ENCODE measurements around the gene MMD. TPM values are rescaled to one million over a fixed set of nuclear protein-coding genes. Genes with fewer than 3 reads are reported as not detected.
A peak's percentile ranks its signal among the peaks of the same experiment; 100 is the strongest.

MMD gene
- total and polyA plus RNA-seq, 2 of the 13 experiments (the other 11 are each of a cell fraction or from before 2014, with no cell fraction given), result 121 to 225 TPM

DNA sequence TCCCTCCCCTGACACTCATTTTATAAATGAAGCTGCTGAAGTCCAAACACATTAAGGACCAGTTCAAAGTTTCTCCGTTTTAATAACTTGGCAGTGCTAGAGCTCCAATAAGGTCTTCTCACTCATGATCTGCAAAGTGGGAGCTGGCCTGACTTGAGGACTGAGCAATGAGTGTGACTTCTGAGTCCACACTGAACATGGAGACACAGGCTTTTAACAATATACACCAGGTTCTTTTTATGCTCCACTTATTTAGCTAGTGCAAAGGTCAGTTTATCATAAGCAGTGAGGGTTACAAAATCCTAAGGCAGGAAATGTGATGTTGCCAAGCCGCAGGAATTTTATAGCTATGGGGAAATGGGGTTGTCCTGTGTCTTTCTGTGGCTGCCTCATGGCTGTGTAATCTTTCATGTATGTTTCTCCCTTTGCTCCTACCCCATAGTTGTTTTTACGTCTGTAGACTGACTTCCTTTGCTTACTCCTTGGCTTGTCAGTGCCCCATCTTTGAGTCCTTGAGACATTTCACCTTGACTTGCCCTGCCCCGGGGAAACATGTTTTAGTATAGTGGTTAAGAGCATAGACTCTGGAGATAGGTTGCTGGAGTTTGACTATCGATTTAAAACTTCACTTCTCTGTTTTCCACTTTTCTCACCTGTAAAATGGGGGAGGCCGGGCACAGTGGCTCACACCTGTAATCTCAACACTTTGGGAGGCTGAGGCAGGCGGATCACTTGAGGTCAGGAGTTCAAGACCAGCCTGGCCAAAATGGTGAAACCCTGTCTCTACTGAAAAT lies 12.2 kb upstream of the MMD start (continued):
- no peak for TF ChIP-seq PCBP2 (optimal IDR thresholded peaks at IDR 0.05; ENCODE audit: low read depth, low read length, poor library complexity, severe bottlenecking)
- 0 out of 2 replicates have a peak, but pooled peaks have one; percentile 28 for TF ChIP-seq ZNF484 (CRISPR knock-in tag; IDR thresholded peaks at IDR 0.05; ENCODE audit: borderline replicate concordance, low read depth)
- TF ChIP-seq TRAFD1 (CRISPR knock-in tag; IDR thresholded peaks at IDR 0.05; ENCODE audit: borderline replicate concordance), result no peak
- TF ChIP-seq, protein P1, sequence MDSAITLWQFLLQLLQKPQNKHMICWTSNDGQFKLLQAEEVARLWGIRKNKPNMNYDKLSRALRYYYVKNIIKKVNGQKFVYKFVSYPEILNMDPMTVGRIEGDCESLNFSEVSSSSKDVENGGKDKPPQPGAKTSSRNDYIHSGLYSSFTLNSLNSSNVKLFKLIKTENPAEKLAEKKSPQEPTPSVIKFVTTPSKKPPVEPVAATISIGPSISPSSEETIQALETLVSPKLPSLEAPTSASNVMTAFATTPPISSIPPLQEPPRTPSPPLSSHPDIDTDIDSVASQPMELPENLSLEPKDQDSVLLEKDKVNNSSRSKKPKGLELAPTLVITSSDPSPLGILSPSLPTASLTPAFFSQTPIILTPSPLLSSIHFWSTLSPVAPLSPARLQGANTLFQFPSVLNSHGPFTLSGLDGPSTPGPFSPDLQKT (CRISPR knock-in tag; IDR thresholded peaks at IDR 0.05; ENCODE audit: borderline replicate concordance), result no peak
- no peak for TF ChIP-seq STAG1 (CRISPR knock-in tag; IDR thresholded peaks at IDR 0.05)
- TF ChIP-seq NFE2L2 (IDR thresholded peaks at IDR 0.05; ENCODE audit: low read length), result no peak
- TF ChIP-seq ARNT2 (CRISPR knock-in tag; IDR thresholded peaks at IDR 0.05; ENCODE audit: low read depth), result 0 out of 2 replicates have a peak, but pooled peaks have one; percentile 65
- TF ChIP-seq, protein P2, sequence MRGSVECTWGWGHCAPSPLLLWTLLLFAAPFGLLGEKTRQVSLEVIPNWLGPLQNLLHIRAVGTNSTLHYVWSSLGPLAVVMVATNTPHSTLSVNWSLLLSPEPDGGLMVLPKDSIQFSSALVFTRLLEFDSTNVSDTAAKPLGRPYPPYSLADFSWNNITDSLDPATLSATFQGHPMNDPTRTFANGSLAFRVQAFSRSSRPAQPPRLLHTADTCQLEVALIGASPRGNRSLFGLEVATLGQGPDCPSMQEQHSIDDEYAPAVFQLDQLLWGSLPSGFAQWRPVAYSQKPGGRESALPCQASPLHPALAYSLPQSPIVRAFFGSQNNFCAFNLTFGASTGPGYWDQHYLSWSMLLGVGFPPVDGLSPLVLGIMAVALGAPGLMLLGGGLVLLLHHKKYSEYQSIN (CRISPR knock-in tag; IDR thresholded peaks at IDR 0.05; ENCODE audit: borderline replicate concordance), result no peak
- no peak for TF ChIP-seq MBD4 (IDR thresholded peaks at IDR 0.05; ENCODE audit: borderline replicate concordance, low read length)
- TF ChIP-seq, protein P3, sequence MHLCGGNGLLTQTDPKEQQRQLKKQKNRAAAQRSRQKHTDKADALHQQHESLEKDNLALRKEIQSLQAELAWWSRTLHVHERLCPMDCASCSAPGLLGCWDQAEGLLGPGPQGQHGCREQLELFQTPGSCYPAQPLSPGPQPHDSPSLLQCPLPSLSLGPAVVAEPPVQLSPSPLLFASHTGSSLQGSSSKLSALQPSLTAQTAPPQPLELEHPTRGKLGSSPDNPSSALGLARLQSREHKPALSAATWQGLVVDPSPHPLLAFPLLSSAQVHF (CRISPR knock-in tag; IDR thresholded peaks at IDR 0.05), result no peak
- peak; percentile 53; the same call in 1 of the 2 replicates for TF ChIP-seq ZMYM4 (CRISPR knock-in tag; IDR thresholded peaks at IDR 0.05)
- peak; percentile 2; the same call in 1 of the 2 replicates for TF ChIP-seq KLF12 (CRISPR knock-in tag; IDR thresholded peaks at IDR 0.05; ENCODE audit: borderline replicate concordance)
- no peak for TF ChIP-seq ZNF530 (CRISPR knock-in tag; IDR thresholded peaks at IDR 0.05; ENCODE audit: low read depth)
- no peak for TF ChIP-seq TCF12 (IDR thresholded peaks at IDR 0.05)
- no peak for TF ChIP-seq TCF12 (CRISPR knock-in tag; IDR thresholded peaks at IDR 0.05)
- TF ChIP-seq ZNF17 (CRISPR knock-in tag; IDR thresholded peaks at IDR 0.05), result no peak
- peak; percentile 80; the same call in 1 of the 2 replicates for TF ChIP-seq MED13 (CRISPR knock-in tag; IDR thresholded peaks at IDR 0.05)
- no peak for TF ChIP-seq ZNF251 (CRISPR knock-in tag; IDR thresholded peaks at IDR 0.05)
- no peak for TF ChIP-seq SMAD1 (CRISPR knock-in tag; IDR thresholded peaks at IDR 0.05; ENCODE audit: borderline replicate concordance, low read depth)
- peak in 1 of 2 experiments; percentile 69; a peak in 1 of 4 replicates for TF ChIP-seq KLF16 (CRISPR knock-in tag; IDR thresholded peaks at IDR 0.05)
- TF ChIP-seq GMEB2 (CRISPR knock-in tag; IDR thresholded peaks at IDR 0.05; ENCODE audit: low read depth), result no peak
- no peak for TF ChIP-seq ZNF432 (CRISPR knock-in tag; IDR thresholded peaks at IDR 0.05; ENCODE audit: borderline replicate concordance)
